Measurements from ENCODE around the gene ASB16. TPM values are rescaled to one million over a fixed set of nuclear protein-coding genes. Genes with fewer than 3 reads are reported as not detected.

The ASB16 gene
- total and polyA plus RNA-seq, 9 of the 15 experiments (the other 6 are each of a cell fraction or from before 2014, with no cell fraction given), result 0.03 to 0.07 TPM; not detected in 7

GRCh38 chr17:44137891-44138709 is 32.4 kb upstream of the ASB16 start (continued):
- TF ChIP-seq MTA1 (IDR thresholded peaks at IDR 0.05; ENCODE audit: borderline replicate concordance) (peak; percentile 77; the same call in 1 of the 2 replicates), CXXC5 (CRISPR knock-in tag; IDR thresholded peaks at IDR 0.05) (peak; percentile 66), ZNF431 (CRISPR knock-in tag; IDR thresholded peaks at IDR 0.05) (peak; percentile 55; the same call in 1 of the 2 replicates), TEAD1 (CRISPR knock-in tag; IDR thresholded peaks at IDR 0.05) (no peak), ZEB2 (IDR thresholded peaks at IDR 0.05) (peak; percentile 21; the same call in 1 of the 2 replicates), ZZZ3 (IDR thresholded peaks at IDR 0.05) (no peak), ATF1 (CRISPR knock-in tag; IDR thresholded peaks at IDR 0.05) (no peak), ATF1 (tag; IDR thresholded peaks at IDR 0.05) (peak; percentile 79), DNMT1 (IDR thresholded peaks at IDR 0.05) (no peak), DDX20 (tag; IDR thresholded peaks at IDR 0.05; ENCODE audit: low read depth) (no peak), BRD4 (IDR thresholded peaks at IDR 0.05) (no peak), NR2C1 (IDR thresholded peaks at IDR 0.05) (no peak), NR2C1 (tag; IDR thresholded peaks at IDR 0.05) (no peak), ZBTB33 (CRISPR knock-in tag; IDR thresholded peaks at IDR 0.05) (peak; percentile 84), FOSL1 (tag; conservative IDR thresholded peaks at IDR 0.05) (peak; percentile 98), U2AF2 (optimal IDR thresholded peaks at IDR 0.05; ENCODE audit: low read depth, low read length) (no peak), ZNF668 (CRISPR knock-in tag; IDR thresholded peaks at IDR 0.05) (no peak), MNT (conservative IDR thresholded peaks at IDR 0.05) (peak; percentile 79 to 87), CTCF (IDR thresholded peaks at IDR 0.05 in 2 of 3, conservative IDR thresholded peaks at IDR 0.05 in 1 of 3; ENCODE audit: insufficient read depth in 2 of 3, low read depth in 1 of 3, low read length in 3 of 3) (0 out of 6 replicates have a peak, but pooled peaks of 1 of the 3 experiments have one; percentile 21), ZNF77 (CRISPR knock-in tag; IDR thresholded peaks at IDR 0.05) (no peak), ZNF408 (CRISPR knock-in tag; IDR thresholded peaks at IDR 0.05; ENCODE audit: low read depth) (no peak), ZKSCAN8 (CRISPR knock-in tag; IDR thresholded peaks at IDR 0.05) (no peak)
